Bone marrow (tissue), 2 donors: Measurements from ENCODE around the gene ARSA.
"Not testable (repeated sequence)": the region's sequence is repeated elsewhere in the genome, so short reads cannot be mapped to it uniquely, and the experiment has no call there.

Experiments
- DNase-seq, 2 donors: peaks; one replicate each; lab custom pipeline; 2025; lab: John Stamatoyannopoulos, UW

Gene ARSA

DNA sequence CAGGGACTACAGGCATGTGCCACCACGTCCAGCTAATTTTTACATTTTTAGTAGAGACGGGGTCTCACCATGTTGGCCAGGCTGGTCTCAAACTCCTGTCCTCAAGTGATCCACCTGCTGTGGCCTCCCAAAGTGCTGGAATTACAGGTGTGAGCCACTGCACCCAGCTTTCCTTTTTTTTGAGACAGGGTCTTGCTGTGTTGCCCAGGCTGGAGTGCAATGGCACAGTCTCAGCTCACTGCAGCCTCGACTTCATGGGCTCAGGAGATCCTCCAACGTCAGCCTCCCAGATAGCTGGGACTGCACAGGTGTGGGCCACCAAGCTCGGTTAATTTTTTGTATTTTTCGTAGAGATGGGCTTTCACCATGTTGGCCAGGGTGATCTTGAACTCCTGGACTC, 26.7 kb upstream of the ARSA start:
- DNase-seq = not testable (repeated sequence)

DNA sequence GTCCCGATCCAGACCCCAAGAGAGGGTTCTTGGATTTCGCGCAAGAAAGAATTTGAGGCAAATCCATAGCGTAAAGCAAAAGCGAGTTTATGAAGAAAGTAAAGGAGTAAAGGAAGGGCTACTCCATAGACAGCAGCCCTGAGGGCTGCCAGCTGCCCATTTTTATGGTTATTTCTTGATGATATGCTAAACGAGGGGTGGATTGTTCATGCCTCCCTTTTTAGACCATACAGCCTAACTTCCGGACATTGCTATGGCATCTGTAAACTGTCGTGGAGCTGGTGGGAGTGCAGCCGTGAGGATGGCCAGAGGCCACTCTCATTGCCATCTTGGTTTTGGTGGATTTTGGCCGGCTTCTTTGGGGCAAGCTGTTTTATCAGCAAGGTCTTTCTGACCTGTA, 25.3 kb upstream of the ARSA start:
- DNase-seq = no peak

- DNase-seq = not testable (repeated sequence)
These were observed 15.8 kb upstream of the ARSA start for GRCh38 chr22:50643821-50644101.

DNA sequence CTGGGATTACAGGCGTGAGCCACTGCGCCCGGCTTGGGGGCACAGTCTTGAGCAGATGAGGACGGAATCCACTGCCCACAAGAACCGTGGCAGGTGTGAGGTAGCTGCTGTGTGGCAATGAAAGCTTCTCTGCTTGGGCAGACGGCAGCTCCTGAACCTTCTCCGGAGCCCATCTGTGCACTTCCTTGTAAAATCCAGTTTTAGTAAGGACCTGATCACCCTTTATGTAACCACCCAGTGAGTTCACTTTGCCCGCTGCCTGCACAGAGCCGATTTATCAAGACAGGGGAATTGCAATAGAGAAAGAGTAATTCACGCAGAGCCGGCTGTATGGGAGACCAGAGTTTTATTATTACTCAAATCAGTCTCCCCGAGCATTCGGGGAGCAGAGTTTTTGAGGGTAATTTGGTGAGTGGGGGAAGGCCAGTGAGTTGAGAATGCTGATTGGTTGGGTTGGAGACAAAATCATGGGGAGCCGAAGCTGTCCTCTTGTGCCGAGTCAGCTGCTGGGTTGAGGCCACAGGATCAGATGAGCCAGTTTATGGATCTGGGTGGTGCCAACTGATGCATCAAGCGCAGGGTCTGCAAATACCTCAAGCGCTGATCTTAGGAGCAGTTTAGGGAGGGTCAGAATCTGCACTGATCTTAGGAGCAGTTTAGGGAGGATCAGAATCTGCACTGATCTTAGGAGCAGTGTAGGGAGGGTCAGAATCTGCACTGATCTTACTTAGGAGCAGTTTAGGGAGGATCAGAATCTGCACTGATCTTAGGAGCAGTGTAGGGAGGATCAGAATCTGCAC, 15.3 kb upstream of the ARSA start:
- DNase-seq = not testable (repeated sequence)

DNA sequence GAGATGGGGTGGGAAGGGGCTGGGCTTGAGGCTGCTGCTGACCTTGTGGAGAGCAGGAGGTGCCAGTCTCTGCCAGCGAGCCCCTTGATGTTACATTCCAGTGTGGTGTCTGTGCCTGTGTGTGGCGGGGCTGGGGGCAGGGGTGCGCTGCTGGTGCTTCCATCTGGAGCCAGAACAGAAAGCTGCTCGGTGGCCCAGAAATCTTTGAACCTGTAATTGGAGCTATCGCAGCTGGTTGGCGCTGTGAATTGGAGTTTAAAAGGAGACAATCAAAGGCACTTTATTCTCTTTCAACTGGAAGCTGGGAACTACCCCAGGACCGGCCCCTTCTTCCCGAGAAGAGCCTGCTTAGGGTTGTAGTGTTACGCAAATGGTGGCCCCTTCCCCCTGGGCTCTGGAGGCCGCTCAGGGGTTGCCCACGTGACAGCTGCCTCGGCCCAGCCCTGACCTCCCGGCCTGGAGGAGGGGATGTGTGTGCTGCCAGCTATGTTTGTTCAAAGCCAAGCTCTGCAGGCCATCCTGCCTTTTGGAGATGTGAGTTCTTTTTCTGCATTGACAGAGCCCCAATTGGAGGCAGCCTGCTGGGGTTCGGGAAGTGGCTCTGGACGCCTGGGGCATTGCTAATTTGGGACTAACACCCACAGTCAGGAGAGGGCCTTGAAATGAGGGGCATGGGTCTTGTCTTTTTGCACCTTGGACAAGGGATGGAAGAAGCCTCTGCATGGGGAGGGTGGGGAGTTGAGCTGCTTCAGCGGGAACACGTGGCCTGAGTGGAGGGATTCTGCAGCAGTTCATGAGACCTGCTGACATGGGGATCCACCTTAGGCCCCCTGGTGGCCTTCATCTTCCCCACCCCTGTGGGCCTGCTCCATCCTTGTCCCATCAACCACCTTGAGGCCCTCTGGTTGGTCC, 14.0 kb upstream of the ARSA start:
- no peak for DNase-seq

DNA sequence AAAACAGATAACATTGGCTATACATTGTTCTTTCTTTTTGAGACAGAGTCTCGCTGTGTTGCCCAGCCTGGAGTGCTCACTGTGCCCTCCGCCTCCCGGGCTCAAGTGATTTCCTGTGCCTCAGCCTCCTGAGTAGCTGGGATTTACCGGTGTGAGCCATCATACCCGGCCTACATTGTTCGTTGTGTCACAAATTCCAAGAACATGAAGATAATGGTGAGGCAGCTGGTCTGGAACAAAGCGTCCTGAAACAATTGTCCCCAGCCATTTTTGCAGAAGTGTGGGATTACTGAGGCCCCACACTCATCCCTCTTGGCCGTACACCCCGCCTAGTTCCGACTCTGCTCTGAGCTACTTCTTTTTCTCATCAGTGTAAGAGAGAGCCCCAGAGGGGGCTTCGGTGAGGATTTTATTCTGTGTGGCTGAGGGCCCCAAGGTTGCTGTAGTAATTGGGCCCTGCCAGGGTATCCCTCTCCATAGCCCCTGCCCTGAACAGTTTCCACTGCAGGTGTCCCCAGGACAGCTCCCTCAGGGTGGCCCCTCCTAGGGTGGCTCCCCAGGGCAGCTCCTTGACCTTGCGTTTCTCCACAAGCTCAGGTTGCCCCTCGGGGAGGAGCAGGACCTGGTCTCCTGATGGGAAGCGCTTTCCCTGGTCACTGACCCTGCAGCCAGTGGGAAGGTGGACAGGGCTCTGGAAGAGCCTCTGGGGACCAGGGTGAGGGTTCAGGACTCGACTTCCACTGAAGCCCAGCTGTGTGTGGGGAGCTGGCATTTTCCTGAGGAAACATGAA, 13.1 kb upstream of the ARSA start:
- no peak for DNase-seq

DNA sequence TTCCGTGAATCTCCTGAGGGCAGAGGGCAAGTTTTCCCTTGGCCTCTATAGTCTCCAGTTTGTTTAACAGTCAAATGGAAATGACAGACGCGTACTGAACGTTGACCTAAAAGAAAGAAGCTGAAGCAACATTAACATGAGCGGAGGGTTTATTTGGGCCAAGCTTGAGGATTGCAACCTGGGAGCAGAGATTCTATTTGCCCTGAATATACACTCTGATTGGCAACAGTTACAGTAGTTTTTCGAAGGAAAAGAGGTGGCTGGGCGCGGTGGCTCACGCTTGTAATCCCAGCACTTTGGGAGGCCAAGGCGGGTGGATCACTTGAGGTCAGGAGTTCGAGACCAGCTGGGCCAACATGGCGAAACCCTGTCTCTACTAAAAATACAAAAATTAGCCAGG, 12.3 kb upstream of the ARSA start:
- DNase-seq = not testable (repeated sequence)

GRCh38 chr22:50635591-50635990, 7.6 kb upstream of the ARSA start:
- DNase-seq = no peak

DNA sequence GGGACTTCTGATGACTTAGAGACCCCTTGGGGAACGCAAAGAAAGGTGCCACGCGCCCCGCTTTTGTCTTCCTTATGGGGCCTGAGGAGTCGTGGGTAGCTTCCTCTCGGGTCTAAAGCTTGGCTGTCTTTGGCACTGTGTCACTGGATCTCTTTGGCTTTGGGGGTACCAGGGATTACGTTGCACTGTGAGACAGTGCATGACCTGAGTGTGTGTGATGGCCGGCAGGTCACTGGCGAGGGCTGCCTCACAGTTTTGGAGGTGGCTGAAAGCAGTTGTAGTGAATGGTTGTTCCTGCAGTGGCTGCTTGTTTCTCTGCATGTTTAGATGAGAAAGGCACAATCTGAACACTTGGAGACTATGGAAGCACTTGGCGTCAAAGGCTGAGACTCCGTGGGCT, 5.8 kb upstream of the ARSA start:
- DNase-seq = no peak

DNA sequence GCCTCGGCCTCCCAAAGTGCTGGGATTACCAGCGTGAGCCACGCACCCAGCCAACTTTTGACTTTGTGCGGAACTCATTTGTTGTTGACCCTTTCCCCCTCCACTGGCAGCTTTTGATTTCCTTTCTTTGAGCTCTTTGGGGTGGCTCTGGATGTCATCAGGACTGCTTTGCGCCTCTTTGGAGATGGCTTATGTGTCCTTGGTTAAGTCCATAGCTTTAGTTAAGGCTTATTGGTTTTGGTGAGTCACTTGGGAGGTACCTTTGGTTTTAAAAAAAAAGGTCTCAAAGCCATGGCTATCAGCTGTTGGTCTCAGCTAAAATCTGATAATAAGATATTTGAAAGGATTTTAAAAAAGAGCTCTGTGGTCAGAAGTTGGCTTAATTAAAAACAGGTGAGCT, 5.1 kb upstream of the ARSA start:
- no peak for DNase-seq

- DNase-seq = no peak
These were observed 2.4 kb upstream of the ARSA start for GRCh38 chr22:50630376-50630775.

GRCh38 chr22:50628543-50629134, 687 bp upstream of the ARSA start:
- DNase-seq = no peak

- no peak for DNase-seq
These were observed 906 bp downstream of the ARSA start for GRCh38 chr22:50626850-50627641.

DNA sequence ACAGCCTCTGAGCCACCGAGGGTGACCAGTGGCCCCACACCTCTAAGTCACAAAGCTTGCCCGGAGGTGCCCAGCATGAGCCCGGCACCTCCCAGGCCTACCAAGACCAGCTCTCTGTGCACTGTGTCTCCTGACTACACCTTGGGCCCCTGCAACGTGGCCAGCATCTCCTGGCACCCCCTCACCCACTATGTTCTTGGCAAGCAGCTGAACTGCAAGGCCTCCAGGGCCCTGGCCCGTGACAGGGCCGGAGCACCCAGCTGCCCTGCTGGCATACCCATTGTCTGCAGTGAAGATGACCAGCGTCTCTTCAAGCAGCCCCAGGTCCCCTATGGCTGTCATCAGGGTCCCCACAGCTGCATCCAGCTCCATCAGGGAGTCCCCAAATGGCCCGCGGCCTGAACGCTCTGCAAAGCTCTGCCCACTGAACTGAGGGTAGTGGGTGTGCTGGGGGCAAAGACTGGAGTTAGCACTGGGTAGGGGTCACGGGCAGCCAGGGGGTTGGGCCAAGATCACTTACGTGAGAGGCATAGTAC, 1.6 kb downstream of the ARSA start:
- no peak for DNase-seq

DNA sequence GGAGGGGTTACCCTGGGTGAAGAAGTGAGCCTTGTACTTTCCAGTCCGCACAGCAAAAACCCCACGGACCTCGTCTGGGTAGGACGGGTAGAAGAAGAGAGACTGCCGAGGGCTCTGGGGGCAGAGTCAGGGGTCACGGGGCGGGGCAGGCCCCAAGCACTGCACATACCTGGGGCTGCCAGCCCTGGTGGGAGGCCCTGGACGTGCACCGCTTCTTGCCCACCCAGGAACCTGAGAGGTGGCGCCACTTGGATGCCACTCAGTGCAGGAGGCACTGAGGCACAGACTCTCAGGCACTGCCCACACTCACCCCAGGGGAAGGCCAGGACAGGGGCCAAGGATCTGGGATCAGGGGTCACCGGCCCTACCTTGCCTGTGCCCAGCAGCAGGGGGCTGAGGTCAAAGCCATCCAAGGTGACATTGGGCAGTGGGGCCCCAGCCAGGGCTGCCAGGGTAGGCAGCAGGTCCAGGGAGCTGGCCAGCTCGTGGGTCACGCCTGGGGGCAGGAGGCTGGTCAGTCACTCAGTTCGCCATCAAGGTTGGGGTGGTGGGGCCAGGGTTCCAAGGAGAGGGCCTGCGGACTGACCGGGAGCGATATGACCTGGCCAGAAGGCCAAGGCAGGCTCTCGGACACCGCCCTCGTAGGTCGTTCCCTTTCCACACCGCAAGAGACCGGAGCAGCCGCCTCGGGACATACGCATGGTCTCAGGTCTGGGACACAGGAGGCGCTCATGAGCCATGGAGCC, 2.2 kb downstream of the ARSA start:
- no peak for DNase-seq

GRCh38 chr22:50625131-50625567, 2.8 kb downstream of the ARSA start:
- no peak for DNase-seq

GRCh38 chr22:50624347-50625130, 3.4 kb downstream of the ARSA start:
- no peak for DNase-seq

DNA sequence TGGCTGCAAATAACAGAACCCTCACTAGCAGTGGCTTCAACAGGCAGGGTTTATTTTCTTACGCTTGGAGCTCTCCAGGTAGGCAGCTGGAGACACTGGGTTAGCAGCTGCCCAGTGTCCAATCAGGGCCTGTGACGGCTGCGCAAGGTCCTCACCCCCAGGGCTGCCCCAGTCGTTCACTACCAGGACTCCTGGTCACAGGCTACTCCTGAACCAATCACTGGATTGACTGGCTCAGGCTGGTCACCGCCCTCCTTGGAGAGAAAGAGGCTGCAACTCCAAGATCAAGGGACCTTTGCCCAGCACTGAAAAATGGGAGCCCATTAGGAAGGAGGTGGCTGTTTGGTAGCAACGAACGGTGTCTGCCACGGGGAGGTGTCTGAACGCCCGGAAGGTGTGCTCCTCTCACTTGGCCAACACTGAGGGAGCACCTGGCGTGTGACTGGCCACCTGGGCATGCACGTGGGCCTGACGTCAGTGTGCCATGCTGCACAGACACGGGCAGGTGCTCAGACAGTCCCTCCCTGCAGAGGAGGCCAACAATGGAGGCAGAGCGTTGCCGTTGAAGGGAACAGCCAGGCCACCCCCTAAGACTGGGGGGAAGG, 5.1 kb downstream of the ARSA start:
- no peak for DNase-seq
